DOHH2 (cell line): Measurements from ENCODE around the gene SPZ1.

ENCODE experiments used
- CTCF ChIP-seq: fragments of 200-600 bp; sonication (generic); IDR thresholded peaks from one replicate; pipeline ENCODE4 v1.5.1; 2014; ENCODE audit warnings: antibody characterized with exemption, mild to moderate bottlenecking, low read depth, low read length; ENCODE audit not compliant: poor library complexity, severe bottlenecking
- EZH2phosphoT487 ChIP-seq: fragments of 200-600 bp; sonication (generic); IDR thresholded peaks from 2 replicates; pipeline ENCODE4 v1.6.1; 2017; ENCODE audit warnings: borderline replicate concordance, mild to moderate bottlenecking, antibody characterized with exemption, low read length, moderate library complexity, mixed read lengths

DNA sequence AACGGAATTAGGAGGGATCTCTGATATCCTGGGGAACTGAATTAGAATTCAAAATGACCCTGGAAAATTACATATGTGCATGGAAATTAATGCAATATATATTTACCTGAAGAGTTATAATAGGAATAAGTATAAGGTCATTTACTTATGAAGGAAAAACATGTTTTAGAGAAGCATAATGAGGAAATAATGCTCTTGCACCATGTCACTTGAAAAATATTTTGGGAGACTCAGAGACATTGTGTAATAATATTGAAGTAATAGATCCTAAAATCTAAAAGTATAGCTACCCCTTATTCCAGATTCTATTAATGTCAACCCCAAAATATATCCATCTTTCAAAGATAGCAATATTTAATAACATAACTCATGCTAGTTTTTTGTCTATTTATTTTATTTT, 28.4 kb downstream of the SPZ1 start:
- TF ChIP-seq CTCF: no peak
- no peak for TF ChIP-seq EZH2phosphoT487
